Liver (tissue), 3 donors: ENCODE data around the gene ANXA3.

Source experiments
- ATF3 ChIP-seq: IDR thresholded peaks from 2 replicates; pipeline ENCODE4 v1.6.1; 2016; ENCODE audit warnings: antibody characterized with exemption
- CTCF ChIP-seq: fragments of 150-350 bp; IDR thresholded peaks from 2 replicates; pipeline ENCODE4 v1.5.1; 2017; ENCODE audit warnings: improper control_type of control experiment, low read depth, low read length; ENCODE audit not compliant: missing input control
- EGR1 ChIP-seq, 2 donors: IDR thresholded peaks; 2 replicates each; pipeline ENCODE4 v1.6.1; 2016 to 2018; ENCODE audit warnings: antibody characterized with exemption in 2 of 2, low read depth in 2 of 2
- GABPA ChIP-seq, 2 donors: IDR thresholded peaks in 1 of 2; conservative IDR thresholded peaks in 1 of 2; 2 replicates each; pipeline ENCODE4 v1.6.1; 2016; ENCODE audit warnings: antibody characterized with exemption in 2 of 2, mild to moderate bottlenecking in 1 of 2, moderate library complexity in 1 of 2
- RAD21 ChIP-seq, 2 donors: IDR thresholded peaks; 2 replicates each; pipeline ENCODE4 v1.6.1; 2016; ENCODE audit warnings: antibody characterized with exemption in 2 of 2, mild to moderate bottlenecking in 2 of 2
- RXRA ChIP-seq, 2 donors: IDR thresholded peaks; 2 replicates each; pipeline ENCODE4 v1.6.1; 2017 to 2018; ENCODE audit warnings: antibody characterized with exemption in 2 of 2, mild to moderate bottlenecking in 1 of 2
- SP1 ChIP-seq: IDR thresholded peaks from 2 replicates; pipeline ENCODE4 v1.6.1; 2018; ENCODE audit warnings: antibody characterized with exemption, mild to moderate bottlenecking
- TF ChIP-seq, protein P1 (sequence below): IDR thresholded peaks from 2 replicates; pipeline ENCODE4 v1.6.1; 2016; ENCODE audit warnings: antibody characterized with exemption
- TF ChIP-seq, protein P2 (sequence below): IDR thresholded peaks from 2 replicates; pipeline ENCODE4 v1.6.1; 2016; ENCODE audit warnings: antibody characterized with exemption
- donor health status: healthy.
- donor health status: healthy.

DNA sequence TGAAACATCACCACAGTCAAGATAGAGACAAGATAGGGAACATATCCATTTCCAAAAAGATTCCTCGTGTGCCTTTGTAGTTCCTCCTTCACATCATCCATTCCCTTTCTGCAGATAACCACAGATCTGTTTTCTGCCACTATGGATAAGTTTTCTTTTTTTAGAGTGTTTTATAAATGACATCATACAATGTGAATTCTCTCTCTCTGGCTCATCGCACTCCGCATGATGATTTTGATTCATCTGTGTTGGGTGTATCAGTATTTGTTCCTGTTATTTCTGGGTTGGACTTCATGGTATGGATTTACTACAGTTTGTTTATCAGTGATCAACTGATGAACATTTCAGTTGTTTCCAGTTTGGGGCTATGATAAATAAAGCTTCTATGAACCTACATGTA, 23.2 kb upstream of the ANXA3 start:
- TF ChIP-seq ATF3 (no peak), CTCF (no peak), RAD21 (IDR thresholded peaks at IDR 0.05) (no peak), SP1 (no peak), GABPA (IDR thresholded peaks at IDR 0.05 in 1 of 2, conservative IDR thresholded peaks at IDR 0.05 in 1 of 2) (no peak), RXRA (IDR thresholded peaks at IDR 0.05) (no peak), EGR1 (IDR thresholded peaks at IDR 0.05; ENCODE audit: low read depth in 2 of 2) (no peak)
- TF ChIP-seq, protein P1, sequence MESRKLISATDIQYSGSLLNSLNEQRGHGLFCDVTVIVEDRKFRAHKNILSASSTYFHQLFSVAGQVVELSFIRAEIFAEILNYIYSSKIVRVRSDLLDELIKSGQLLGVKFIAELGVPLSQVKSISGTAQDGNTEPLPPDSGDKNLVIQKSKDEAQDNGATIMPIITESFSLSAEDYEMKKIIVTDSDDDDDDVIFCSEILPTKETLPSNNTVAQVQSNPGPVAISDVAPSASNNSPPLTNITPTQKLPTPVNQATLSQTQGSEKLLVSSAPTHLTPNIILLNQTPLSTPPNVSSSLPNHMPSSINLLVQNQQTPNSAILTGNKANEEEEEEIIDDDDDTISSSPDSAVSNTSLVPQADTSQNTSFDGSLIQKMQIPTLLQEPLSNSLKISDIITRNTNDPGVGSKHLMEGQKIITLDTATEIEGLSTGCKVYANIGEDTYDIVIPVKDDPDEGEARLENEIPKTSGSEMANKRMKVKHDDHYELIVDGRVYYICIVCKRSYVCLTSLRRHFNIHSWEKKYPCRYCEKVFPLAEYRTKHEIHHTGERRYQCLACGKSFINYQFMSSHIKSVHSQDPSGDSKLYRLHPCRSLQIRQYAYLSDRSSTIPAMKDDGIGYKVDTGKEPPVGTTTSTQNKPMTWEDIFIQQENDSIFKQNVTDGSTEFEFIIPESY = no peak
- TF ChIP-seq, protein P2, sequence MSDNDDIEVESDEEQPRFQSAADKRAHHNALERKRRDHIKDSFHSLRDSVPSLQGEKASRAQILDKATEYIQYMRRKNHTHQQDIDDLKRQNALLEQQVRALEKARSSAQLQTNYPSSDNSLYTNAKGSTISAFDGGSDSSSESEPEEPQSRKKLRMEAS = no peak
